HG02798 (cell line): ENCODE data around the gene SELENOO.

ENCODE experiments used
- ATAC-seq: cut with Tn5 transposase; IDR thresholded peaks from one replicate; pipeline ENCODE4 v1.9.1; 2021; ENCODE audit warnings: mild to moderate bottlenecking; ENCODE audit not compliant: unreplicated experiment, poor library complexity

SELENOO gene

DNA sequence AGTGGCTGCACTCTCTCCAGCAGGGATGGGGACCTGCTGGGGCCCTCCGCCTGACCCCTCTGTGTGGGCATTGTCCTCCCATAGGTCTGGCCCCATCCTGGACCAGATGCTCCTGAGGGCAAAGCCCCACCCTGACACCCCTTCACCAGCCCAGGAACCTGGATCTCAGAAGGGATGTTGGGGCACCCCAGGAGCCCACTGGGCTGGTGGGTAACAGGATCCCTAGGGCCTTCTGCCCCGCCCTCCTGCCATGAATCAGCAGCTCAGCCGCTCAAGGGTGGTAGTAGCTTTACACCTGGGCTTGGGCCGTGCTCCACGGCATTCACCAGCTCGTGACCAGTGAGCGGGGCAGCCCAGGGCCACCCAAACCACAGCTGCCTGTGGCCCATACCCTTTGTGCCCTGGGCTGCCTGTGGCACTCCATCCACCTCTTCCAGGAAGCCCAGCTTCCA lies 61.7 kb downstream of the SELENOO start:
- ATAC-seq, result no peak

GRCh38 chr22:50262973-50263617 lies 62.3 kb downstream of the SELENOO start:
- ATAC-seq, result no peak

GRCh38 chr22:50264104-50264745 lies 63.4 kb downstream of the SELENOO start:
- ATAC-seq, result no peak

GRCh38 chr22:50264946-50265669 lies 64.3 kb downstream of the SELENOO start:
- no peak for ATAC-seq

DNA sequence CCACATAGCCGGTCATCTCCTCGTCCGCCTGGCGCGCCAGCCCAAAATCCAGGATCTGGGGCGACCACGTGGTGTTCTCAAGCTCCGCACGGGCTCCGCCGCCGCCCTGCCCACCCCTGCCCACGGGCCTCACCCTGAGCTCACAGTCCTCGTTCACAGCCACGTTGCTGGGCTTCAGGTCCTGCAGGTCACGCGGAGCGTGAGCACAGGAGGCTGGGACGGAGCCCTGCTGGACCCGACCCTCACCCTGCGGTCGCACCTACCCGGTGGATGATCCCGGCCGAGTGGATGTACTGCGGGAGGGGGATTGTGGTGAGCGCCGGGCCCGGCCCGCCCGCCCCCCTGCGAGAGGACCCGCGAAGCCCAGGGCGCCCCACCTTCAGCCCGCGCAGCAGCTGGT lies 66.2 kb downstream of the SELENOO start:
- ATAC-seq, result no peak
